Stimulated activated CD4-positive, alpha-beta T cell treated with anti-CD3 and anti-CD28 coated beads, Interleukin-4, amount 100 ng/mL, for 4 hours (primary cell): Measurements from ENCODE around the gene CRYAA.
"Not testable (repeated sequence)": the region's sequence is repeated elsewhere in the genome, so short reads cannot be mapped to it uniquely, and the experiment has no call there.

ENCODE experiments used
- DNase-seq, 2 experiments: peaks; one replicate each; pipeline ENCODE4 v3.0.0-alpha.2; 2020

Gene CRYAA

GRCh38 chr21:43168708-43169107 lies at the start of gene CRYAA:
CRYAA (plus strand) TSS chr21:43169008; CDS start chr21:43169100, 92 bp downstream.
- not testable (repeated sequence) for DNase-seq

- not testable (repeated sequence) for DNase-seq
Observed at GRCh38 chr21:43130094-43130493, 38.7 kb upstream of the CRYAA start.

- DNase-seq, result not testable (repeated sequence)
Observed at GRCh38 chr21:43134520-43134919, 34.3 kb upstream of the CRYAA start.

- not testable (repeated sequence) for DNase-seq
Observed at GRCh38 chr21:43138944-43139343, 29.9 kb upstream of the CRYAA start.

- DNase-seq, result not testable (repeated sequence)
Observed at GRCh38 chr21:43141407-43141806, 27.4 kb upstream of the CRYAA start.

GRCh38 chr21:43146637-43147036 lies 22.2 kb upstream of the CRYAA start:
- not testable (repeated sequence) for DNase-seq

GRCh38 chr21:43147999-43148398 lies 20.8 kb upstream of the CRYAA start:
- not testable (repeated sequence) for DNase-seq

- not testable (repeated sequence) for DNase-seq
Observed at GRCh38 chr21:43149344-43149743, 19.5 kb upstream of the CRYAA start.

GRCh38 chr21:43153601-43154000 lies 15.2 kb upstream of the CRYAA start:
- not testable (repeated sequence) for DNase-seq

GRCh38 chr21:43159279-43160175 lies 9.3 kb upstream of the CRYAA start:
- not testable (repeated sequence) for DNase-seq

- not testable (repeated sequence) for DNase-seq
Observed at GRCh38 chr21:43161826-43162707, 6.7 kb upstream of the CRYAA start.

- not testable (repeated sequence) for DNase-seq
Observed at GRCh38 chr21:43162708-43163205, 6.1 kb upstream of the CRYAA start.

GRCh38 chr21:43164823-43165222 lies 4.0 kb upstream of the CRYAA start:
- DNase-seq, result not testable (repeated sequence)

GRCh38 chr21:43165734-43166133 lies 3.1 kb upstream of the CRYAA start:
- not testable (repeated sequence) for DNase-seq

GRCh38 chr21:43169230-43169886 lies 550 bp downstream of the CRYAA start:
- not testable (repeated sequence) for DNase-seq

GRCh38 chr21:43169891-43170290 lies 1.1 kb downstream of the CRYAA start:
- not testable (repeated sequence) for DNase-seq

- not testable (repeated sequence) for DNase-seq
Observed at GRCh38 chr21:43172812-43173211, 4.0 kb downstream of the CRYAA start.

- DNase-seq, result not testable (repeated sequence)
Observed at GRCh38 chr21:43173438-43173837, 4.6 kb downstream of the CRYAA start.

- not testable (repeated sequence) for DNase-seq
Observed at GRCh38 chr21:43173930-43174329, 5.1 kb downstream of the CRYAA start.

GRCh38 chr21:43174998-43175397 lies 6.2 kb downstream of the CRYAA start:
- not testable (repeated sequence) for DNase-seq

- not testable (repeated sequence) for DNase-seq
Observed at GRCh38 chr21:43176621-43177020, 7.8 kb downstream of the CRYAA start.
